OCI-LY7 (cell line): ENCODE data around the gene PLPP3. TPM values are rescaled to one million over a fixed set of nuclear protein-coding genes. Genes with fewer than 3 reads are reported as not detected.

ENCODE experiments used
- BruUV-seq: library from RNA; stranded (reverse); fragments of 400-500 nt; replicated peaks from 2 replicates; lab custom pipeline; 2021; lab: Mats Ljungman, UMichigan
- CTCF ChIA-PET: fragments of 300-600 bp; sonication (Branson Sonifier 250); formaldehyde crosslinking; loops from one replicate; lab custom pipeline; 2022; ENCODE audit warnings: antibody characterized with exemption; ENCODE audit not compliant: unreplicated experiment; lab: Charles Lee
- POLR2A ChIA-PET: fragments of 300-600 bp; sonication (Branson Sonifier 250); formaldehyde crosslinking; loops from one replicate; lab custom pipeline; 2022; ENCODE audit warnings: antibody characterized with exemption; lab: Charles Lee
- DNase-seq: peaks from one replicate; pipeline ENCODE4 v3.0.0-alpha.2; 2015; ENCODE audit warnings: low spot score
- H2AFZ ChIP-seq: fragments of 200-600 bp; sonication (generic), shearing (Covaris generic); 2 replicates; pipeline ENCODE4 v1.6.1; 2014; ENCODE audit warnings: mild to moderate bottlenecking, antibody characterized with exemption, low read length, moderate library complexity
- H3K27ac ChIP-seq: fragments of 200-600 bp; sonication (generic); 2 replicates; pipeline ENCODE4 v1.5.1; 2014; ENCODE audit warnings: mixed run types, low read depth, mild to moderate bottlenecking, moderate library complexity, low read length, inconsistent platforms; ENCODE audit not compliant: poor library complexity, severe bottlenecking
- H3K36me3 ChIP-seq: fragments of 200-600 bp; sonication (generic); 2 replicates; pipeline ENCODE4 v1.6.1; 2014; ENCODE audit warnings: mild to moderate bottlenecking, antibody characterized with exemption, low read length, moderate library complexity, mixed read lengths; ENCODE audit not compliant: insufficient read depth
- H3K4me1 ChIP-seq: fragments of 200-600 bp; sonication (generic); 2 replicates; pipeline ENCODE4 v1.5.1; 2014; ENCODE audit warnings: mild to moderate bottlenecking, low read length; ENCODE audit not compliant: insufficient read depth, poor library complexity, severe bottlenecking
- H3K4me2 ChIP-seq: fragments of 200-600 bp; sonication (generic); 2 replicates; pipeline ENCODE4 v1.6.1; 2014; ENCODE audit warnings: mild to moderate bottlenecking, low read length
- H3K4me3 ChIP-seq: fragments of 200-600 bp; sonication (generic); 2 replicates; pipeline ENCODE4 v1.5.1; 2014; ENCODE audit warnings: mild to moderate bottlenecking, low read depth, low read length; ENCODE audit not compliant: poor library complexity, severe bottlenecking
- H3K79me2 ChIP-seq: fragments of 200-600 bp; sonication (generic); 2 replicates; pipeline ENCODE4 v1.6.1; 2016; ENCODE audit warnings: low read depth, mild to moderate bottlenecking, low read length, moderate library complexity, mixed read lengths; ENCODE audit not compliant: insufficient read depth
- H3K9me2 ChIP-seq: fragments of 200-600 bp; sonication (generic); 2 replicates; pipeline ENCODE4 v1.6.1; 2016; ENCODE audit warnings: mild to moderate bottlenecking, low read length, mixed read lengths; ENCODE audit not compliant: insufficient read depth
- H3K9me3 ChIP-seq: fragments of 200-600 bp; sonication (generic); 2 replicates; pipeline ENCODE4 v1.6.1; 2014; ENCODE audit warnings: mild to moderate bottlenecking, mixed run types, low read length, mixed read lengths
- H4K20me1 ChIP-seq: fragments of 200-600 bp; sonication (generic); 2 replicates; pipeline ENCODE4 v1.6.1; 2014; ENCODE audit warnings: mild to moderate bottlenecking, antibody characterized with exemption, low read length, moderate library complexity, mixed read lengths; ENCODE audit not compliant: insufficient read depth
- CTCF ChIP-seq: fragments of 200-600 bp; sonication (generic); conservative IDR thresholded peaks from 2 replicates; pipeline ENCODE4 v1.5.1; 2014; ENCODE audit warnings: mild to moderate bottlenecking, antibody characterized with exemption, low read length, moderate library complexity, mixed read lengths
- EZH2phosphoT487 ChIP-seq: fragments of 200-600 bp; sonication (generic); IDR thresholded peaks from 2 replicates; pipeline ENCODE4 v1.6.1; 2018; ENCODE audit warnings: low read depth, borderline replicate concordance, mild to moderate bottlenecking, mixed run types, antibody characterized with exemption, low read length, moderate library complexity, mixed read lengths
- intact Hi-C: fragments of 100-400 bp; cut with micrococcal nuclease; formaldehyde crosslinking; loops from one replicate; pipeline ENCODE4 v1.10.0; 2022; ENCODE audit not compliant: unreplicated experiment
- total RNA-seq, 2 experiments: library from RNA; depleted of rRNA in 1 of 2; stranded (reverse); fragments of >200 nt in 1 of 2; shearing (Covaris generic) in 1 of 2; gene quantifications; 2 replicates each; pipeline ENCODE4 v1.2.3, GENCODE V29; 2014 to 2022

PLPP3 gene
- total RNA-seq, 2 experiments from 2014 or later: 0.92 to 1.7 TPM

DNA sequence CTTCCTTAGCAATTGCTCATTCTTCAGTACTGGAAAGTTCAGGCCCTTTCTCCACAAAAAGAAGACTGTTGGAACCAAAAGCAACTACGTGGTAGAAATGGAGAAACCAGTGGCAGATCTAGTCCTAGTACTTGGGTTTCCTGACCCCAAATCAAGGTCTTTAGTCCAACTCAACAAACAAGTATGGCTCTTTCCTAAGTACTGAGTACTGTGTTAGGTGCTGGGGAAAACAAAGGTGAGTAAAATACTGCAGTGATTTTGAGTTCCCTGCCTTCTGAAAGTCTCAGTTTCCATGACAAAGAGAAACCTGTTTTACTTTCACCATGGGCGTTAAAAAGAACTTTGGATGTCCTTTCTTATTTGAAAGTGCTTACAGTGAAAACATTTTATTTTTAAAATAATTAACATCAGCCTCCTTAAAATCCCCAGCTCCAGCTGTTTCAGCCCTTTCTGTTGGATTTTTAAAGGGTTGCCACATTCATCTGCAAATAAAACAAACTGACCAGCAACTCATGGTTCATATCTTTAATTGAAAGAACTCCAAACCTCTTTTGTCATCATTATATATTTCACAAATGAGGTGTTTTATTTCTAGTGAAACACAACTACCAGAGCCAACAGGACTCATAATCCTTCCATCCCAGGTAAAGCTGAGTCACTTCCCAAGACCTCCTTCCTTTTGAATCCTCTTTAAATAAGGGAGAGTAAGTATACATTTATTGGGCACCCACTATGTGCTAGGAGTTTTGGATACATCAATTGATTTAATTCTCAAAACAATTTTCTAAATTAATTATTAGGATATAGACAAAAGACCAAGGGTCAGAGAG lies 35.4 kb downstream of the PLPP3 start:
- POLR2A ChIA-PET: interaction anchor here (1.1 kb wide), 1 partner anchor 13 kb away, joined by 3 read pairs; no protein-coding TSS in a partner anchor
- H4K20me1 ChIP-seq: no peaks in the 10 kb centered on the region
- H3K79me2 ChIP-seq: no peaks in the 10 kb centered on the region
- no peak overlapping the region for H3K4me2 ChIP-seq
- CTCF ChIA-PET: no interaction called here
- H3K4me1 ChIP-seq: no peaks in the 10 kb centered on the region
- H3K4me3 ChIP-seq: no peak overlapping the region
- intact Hi-C loops: no loop called here
- H2AFZ ChIP-seq: no peak overlapping the region
- BruUV-seq: no TSS peak
- TF ChIP-seq EZH2phosphoT487 (no peak), CTCF (no peak)
- H3K36me3 ChIP-seq: no peaks in the 10 kb centered on the region
- H3K27ac ChIP-seq: no peak overlapping the region
- H3K9me2 ChIP-seq: no peaks in the 10 kb centered on the region; the same call in 1 of the 2 replicates
- DNase-seq: no peak
- H3K9me3 ChIP-seq: no peaks in the 10 kb centered on the region

DNA sequence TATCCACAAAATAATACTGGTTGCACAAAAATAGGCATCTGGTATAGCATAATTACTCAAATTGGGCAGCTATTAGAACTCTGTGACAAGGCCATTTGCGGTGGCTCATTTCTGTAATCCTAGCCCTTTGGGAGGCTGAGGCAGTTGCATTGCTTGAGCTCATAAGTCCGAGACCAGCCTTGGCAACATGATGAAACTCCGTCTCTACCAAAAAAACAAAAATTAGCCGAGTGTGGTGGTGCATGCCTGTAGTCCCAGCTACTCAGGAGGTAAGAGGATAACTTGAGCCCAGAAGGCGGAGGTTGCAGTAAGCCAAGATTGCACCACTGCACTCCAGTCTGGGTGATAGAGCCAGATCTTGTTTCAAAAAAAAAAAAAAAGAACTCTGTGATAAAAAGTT lies 36.7 kb downstream of the PLPP3 start:
- ChIA-PET POLR2A (interaction anchor here (0.5 to 0.7 kb wide), 2 partner anchors 119 to 771 kb away, joined by 3 to 4 read pairs; no protein-coding TSS in a partner anchor), CTCF (no interaction called here)
- Histone ChIP-seq H2AFZ (no peak overlapping the region), H4K20me1 (no peaks in the 10 kb centered on the region), H3K79me2 (no peaks in the 10 kb centered on the region), H3K36me3 (no peaks in the 10 kb centered on the region), H3K9me2 (no peaks in the 10 kb centered on the region; the same call in 1 of the 2 replicates), H3K27ac (no peak overlapping the region), H3K4me3 (no peak overlapping the region), H3K9me3 (no peaks in the 10 kb centered on the region), H3K4me2 (no peak overlapping the region), H3K4me1 (no peaks in the 10 kb centered on the region)
- no peak for TF ChIP-seq CTCF
- no peak for TF ChIP-seq EZH2phosphoT487
- intact Hi-C loops: no loop called here
- no peak for DNase-seq
- no TSS peak for BruUV-seq

DNA sequence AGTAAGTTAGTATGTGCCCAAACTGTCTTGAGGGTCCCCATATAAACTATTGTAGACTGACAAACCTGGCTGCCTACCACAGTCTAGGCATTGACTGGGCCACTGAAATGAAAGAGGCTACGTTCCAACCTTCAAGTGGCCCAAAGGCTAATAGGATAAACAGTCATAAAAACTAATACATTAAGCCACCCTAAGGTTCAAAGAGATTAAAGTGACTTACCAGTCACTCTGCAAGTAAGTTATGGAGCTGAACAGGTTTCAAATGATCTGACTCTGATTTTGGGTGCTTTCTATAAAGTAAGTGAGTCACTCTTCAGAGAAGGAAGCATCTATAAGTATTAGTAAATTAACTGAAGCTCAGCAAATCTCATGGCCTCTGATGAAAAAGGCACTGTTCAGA lies 38.0 kb downstream of the PLPP3 start:
- intact Hi-C loops: no loop called here
- Histone ChIP-seq H2AFZ (no peak overlapping the region), H3K79me2 (no peaks in the 10 kb centered on the region), H3K9me2 (no peaks in the 10 kb centered on the region; the same call in 1 of the 2 replicates), H3K36me3 (no peaks in the 10 kb centered on the region), H3K4me1 (no peaks in the 10 kb centered on the region), H3K9me3 (no peaks in the 10 kb centered on the region), H3K4me3 (no peak overlapping the region), H3K4me2 (no peak overlapping the region), H3K27ac (no peak overlapping the region), H4K20me1 (no peaks in the 10 kb centered on the region)
- ChIA-PET POLR2A (interaction anchor here (1.1 to 1.3 kb wide), 2 partner anchors 9 to 10 kb away, joined by 3 to 5 read pairs; no protein-coding TSS in a partner anchor), CTCF (no interaction called here)
- no TSS peak for BruUV-seq
- TF ChIP-seq EZH2phosphoT487: no peak
- TF ChIP-seq CTCF: no peak
- no peak for DNase-seq
